Endometrium (tissue), 2 donors: Measurements from ENCODE around the gene RFX2.
"Not testable (repeated sequence)": the region's sequence is repeated elsewhere in the genome, so short reads cannot be mapped to it uniquely, and the experiment has no call there.

ENCODE experiments used
- FAIRE-seq: peaks from 2 replicates; lab custom pipeline; 2012; peaks lifted over from hg19 to GRCh38; lab: Jason Lieb, UNC
- donor health status: control.
- donor health status: control.

RFX2 gene

GRCh38 chr19:6038634-6039405 is 71.5 kb downstream of the RFX2 start:
- FAIRE-seq: no peak

- no peak for FAIRE-seq
These were observed 75.3 kb downstream of the RFX2 start for GRCh38 chr19:6035026-6035425.

- FAIRE-seq: no peak
These were observed 75.8 kb downstream of the RFX2 start for GRCh38 chr19:6034512-6034911.

DNA sequence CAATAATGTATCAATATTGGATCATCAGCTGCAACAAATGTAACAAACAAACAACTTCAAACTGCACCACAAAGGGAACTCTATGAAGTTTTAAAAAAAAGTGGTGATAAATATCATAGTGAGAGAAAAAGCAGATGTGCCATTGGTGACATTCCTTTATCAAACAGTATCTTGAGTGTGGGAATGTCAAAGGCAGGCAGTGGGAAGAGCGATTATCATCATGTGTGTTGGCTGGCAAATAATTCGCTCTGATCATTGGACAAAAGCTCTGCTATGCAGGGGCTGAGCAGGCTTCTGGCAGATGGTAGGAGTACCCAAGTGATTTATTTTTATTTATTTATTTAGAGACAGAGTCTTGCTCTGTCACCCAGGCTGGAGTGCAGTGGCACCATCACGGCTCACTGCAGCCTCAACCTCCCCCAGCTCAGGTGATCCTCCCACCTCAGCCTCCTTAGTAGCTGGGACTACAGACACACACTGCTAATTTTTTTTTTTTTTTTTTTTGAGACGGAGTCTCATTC is 76.5 kb downstream of the RFX2 start:
- FAIRE-seq: no peak

DNA sequence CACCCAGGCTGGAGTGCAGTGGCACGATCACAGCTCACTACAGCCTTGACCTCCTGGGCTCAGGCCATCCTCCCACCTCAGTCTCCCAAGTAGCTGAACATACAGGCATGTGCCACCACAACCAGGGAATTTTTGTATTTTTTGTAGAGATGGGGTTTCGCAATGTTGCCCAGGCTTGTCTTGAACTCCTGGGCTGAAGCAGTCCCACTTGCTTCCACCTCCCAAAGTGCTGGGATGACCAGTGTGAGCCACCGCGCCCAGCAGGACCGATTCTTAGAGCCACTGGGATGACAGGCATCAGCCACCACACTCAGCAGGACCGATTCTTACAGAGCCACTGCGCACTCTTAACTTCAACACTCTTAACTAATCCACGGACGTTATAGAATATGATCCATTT is 77.5 kb downstream of the RFX2 start:
- no peak for FAIRE-seq

- no peak for FAIRE-seq
These were observed 77.9 kb downstream of the RFX2 start for GRCh38 chr19:6032381-6032780.

DNA sequence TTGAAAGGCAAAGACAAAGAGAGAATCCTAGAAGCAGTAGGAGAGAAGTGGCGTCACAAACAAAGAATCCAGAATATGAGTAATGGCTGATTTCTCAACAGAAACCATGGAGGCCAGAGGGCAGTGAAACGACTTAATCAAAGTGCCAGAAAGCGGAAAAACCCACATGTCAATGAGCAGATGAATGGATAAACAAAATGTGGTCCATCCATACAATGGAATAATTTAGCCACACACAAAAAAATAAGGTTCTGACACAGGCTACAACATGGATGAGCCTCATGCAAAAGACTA is 80.1 kb downstream of the RFX2 start:
- no peak for FAIRE-seq

DNA sequence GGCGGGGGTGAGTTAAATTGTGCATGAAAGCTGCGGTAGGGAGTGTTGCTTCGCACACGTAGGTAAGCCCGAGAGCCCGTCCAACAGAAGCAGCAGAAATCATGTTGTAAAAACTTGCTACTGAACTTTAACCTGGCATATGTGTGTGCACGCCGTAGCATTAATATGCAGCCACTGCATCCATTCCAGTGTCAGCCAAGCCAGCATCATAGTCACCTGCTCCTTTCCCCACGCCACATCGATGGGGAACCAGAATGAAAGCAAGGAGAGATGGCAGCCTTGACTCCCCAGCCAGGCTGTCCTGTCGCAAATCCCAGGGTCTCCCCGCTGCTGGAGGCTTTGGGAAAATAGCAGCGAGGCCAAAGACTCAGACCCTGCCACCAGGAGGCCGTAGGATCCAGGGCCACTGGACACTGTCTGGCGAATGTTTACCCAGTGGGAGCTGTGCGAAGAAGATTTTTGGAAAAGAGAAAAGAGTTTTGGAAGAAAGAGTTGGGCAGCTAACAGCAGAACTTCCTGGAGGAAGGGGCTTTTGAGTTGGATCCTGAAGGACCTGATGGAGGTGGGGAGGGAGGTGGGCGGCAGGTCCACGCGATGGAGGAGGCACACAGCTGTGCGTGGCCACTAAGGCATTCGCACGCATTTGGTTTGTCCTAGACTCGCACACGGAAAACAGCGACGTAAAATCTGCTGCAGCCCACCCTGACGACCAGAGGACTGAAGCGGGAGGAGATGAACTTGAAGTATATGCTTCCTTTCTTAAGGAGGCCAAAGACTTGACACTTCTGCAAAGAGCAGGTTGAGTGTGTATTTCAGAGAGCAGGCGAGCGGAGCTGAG is 83.7 kb downstream of the RFX2 start:
- no peak for FAIRE-seq

DNA sequence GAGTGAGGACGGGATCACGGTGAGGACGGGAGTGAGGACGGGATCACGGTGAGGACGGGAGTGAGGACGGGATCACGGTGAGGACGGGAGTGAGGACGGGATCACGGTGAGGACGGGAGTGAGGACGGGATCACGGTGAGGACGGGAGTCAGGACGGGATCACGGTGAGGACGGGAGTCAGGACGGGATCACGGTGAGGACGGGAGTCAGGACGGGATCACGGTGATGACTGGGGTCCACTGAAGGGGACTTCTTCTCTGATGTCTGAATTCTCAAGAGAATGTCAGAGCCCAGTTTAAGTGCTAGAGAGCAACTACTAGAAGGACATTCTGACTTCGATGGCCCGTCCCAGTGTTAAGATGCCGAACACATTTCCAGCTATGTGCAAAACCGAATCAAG is 85.5 kb downstream of the RFX2 start:
- not testable (repeated sequence) for FAIRE-seq

DNA sequence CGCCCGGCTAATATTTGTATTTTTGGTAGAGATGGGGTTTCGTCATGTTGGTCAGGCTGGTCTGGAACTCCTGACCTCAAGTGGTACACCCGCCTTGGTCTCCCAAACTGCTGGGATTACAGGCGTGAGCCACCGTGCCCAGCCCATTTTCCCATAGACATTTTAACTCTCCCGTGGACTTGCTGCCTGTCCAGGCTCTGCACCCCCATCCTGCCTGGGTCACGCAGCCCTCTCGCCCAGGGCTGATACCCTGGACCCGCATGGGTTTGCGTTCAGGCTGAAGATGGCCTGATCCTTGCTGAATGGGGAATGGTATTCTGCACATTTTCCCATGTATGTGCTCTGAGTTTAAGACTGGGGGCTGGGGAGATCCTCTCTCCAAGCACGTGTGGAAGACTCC is 86.4 kb downstream of the RFX2 start:
- FAIRE-seq: no peak

- FAIRE-seq: no peak
These were observed 87.1 kb downstream of the RFX2 start for GRCh38 chr19:6023085-6023682.

GRCh38 chr19:6022570-6023064 is 87.7 kb downstream of the RFX2 start:
- no peak for FAIRE-seq

DNA sequence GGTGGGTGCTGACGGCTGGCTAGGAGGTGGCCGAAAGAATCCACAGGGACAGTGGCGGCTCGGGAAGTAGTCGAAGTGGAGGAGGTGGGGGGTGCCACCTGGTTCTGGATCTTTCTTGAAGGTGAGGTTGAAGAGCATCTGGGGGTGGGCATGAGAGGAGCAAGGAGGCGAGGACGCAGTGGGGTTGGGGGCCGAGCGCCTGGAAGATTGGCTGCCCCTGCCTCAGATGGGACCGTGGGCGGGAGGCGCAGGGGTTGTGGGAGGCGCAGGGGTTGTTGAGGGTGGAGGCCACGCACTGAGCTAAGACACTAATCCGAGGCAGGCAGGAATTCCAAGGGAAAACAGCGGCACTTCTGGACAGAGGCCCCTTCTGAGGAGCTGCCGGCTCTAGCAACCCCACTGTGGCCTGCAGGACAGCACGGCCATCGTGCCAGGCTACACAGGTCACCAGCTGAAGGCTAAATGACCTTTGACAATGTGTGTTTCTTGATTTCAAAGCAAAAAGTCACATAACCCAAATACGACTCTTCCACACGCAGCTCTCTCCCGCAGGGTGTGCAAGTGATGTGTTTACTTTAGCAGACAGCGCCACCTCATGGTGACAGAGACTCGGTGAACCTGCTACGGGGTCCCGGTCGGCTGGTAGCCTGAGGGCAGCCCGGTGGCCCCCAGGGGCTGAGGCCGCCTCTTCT is 88.3 kb downstream of the RFX2 start:
- FAIRE-seq: no peak

DNA sequence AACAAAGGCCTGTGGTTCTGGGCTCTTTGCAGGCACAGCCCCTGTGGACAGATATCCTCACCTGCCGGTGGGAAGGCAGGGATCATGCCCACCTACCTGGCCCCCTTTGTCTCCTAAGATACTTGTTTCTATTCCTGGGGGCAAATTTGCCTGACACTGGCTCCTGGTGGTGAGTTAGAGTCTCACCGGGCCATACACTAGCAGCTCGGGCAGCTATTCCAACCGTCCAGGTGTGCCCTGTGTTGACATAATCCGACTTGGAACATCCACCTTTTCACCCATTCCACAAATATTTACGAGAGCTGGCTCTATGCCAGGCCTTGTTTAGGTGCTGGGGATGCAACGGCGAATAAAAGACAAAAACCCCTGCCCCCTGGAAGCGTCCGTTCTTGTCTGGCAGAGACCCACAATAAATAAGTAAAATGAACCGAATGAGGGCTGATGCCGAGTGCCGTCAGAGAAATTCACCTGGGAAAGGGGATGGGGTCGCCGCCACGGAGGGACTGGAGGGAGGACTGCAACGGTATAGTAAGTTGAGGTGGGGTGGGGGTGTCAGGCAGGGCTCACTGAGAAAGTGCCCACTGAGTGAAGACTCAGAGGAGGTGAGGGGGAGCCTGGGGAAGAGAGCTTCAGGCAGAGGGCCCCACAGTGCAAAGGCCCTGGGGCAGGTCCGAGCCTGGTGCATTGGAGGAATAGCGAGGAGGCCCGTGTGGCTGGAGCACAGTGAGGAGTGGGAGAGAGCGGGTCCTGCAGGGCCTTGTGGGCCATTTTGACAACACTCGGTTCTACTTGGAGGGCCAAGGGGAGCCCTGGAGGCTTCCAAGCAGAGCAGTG is 89.1 kb downstream of the RFX2 start:
- FAIRE-seq: no peak

DNA sequence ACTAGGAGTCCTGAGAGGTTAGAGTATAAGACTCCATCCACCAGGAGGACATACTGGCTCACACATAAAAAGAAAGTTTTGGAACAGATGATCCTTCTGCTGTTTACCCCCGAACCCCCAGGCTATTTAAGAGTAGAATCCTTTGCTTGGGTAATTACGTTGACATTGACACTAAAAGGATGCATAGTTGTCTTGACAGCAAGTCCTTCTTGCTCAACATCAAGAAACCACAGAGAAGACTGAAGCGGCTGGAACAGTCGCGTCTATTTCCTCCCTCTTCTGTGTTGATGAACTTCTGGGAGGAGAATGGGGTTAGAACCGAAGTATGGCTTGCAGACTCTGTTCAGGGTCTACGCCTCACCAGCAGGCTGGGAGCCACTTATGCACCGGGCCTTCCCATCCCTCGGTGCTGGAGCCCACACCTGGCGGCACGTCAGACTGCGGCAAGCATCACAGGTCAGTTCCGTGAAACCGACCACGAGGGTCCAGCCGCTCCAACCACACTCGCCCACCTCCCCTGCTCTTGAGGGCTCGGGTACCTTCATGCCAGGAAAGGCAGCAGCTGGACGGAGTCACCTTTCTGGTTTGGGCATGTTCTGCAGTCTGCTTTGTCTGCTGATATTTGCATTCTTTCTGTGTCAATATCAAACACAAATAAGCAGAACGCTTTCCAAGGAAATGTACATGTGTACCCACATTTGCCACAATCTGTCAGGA is 90.0 kb downstream of the RFX2 start:
- no peak for FAIRE-seq

DNA sequence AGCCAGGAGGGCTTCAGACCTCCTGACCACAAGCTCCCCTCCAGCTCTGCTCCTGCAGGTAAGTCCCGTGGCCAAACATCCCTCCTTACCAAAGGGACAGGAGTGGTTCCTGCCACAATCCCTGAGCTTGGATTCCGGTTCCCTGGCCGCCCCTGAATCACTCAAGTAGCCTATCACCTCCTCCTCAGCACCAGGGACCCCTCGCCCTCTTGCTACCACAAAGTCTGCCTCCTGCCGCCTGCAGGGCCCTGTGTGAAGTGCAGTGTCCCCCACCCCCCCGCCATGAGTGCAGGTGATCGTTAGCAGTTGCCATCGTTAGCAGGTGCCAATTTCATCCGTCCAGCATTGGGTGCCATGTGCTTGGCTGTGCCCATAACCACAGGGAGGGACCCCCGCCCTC is 91.5 kb downstream of the RFX2 start:
- FAIRE-seq: no peak

DNA sequence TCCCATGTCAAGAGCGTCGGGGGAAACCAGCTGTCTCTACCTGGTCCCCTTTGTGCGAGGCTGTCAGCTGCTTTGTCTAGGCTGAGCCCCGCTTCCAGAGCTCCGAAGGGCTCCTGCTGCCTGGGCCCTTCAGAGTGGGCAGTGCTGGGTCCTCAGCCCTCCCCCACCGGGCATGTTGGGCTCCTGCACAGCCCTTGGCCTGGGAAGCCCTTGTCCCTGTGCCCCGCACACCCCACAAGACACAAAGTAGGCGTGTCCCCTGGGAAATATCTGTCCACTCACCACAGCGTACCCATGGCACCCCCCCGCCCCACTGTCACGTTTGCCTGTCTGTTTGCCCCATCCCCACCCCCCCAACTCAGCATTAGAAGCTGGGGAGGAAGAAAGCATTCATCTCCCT is 92.7 kb downstream of the RFX2 start:
- FAIRE-seq: no peak

DNA sequence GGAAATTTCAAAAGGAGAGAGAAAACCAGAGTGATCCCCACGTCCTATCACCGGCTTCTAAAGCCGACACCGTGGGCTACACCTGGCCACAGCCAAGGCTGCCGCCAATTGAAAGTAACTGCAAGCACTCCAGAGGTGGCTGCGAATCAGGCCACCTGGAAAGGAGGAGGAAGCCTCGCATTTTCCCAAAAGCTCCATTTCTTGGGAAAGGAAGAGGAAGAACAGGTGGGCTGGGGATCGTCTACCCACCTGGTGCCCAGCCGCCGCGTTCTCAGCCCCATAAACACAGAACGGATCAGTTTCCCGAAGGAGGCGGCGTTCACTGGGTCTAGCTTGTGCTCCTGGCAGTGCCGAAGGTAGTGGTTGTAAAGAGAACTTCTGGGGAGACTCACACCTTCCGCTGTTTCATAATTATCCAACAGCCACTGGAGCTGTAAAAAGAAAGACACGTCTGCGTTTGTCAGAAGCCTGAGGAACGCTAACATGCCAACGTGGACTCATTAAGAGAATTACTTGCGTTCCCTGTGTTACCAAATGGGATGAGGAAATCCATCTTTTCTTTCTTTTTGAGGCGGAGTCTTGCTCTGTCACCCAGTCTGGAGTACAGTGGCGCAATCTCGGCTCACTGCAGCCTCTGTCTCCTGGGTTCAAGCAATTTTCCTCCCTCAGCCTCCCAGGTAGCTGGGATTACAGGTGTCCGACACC is 94.3 kb downstream of the RFX2 start:
- FAIRE-seq: no peak

DNA sequence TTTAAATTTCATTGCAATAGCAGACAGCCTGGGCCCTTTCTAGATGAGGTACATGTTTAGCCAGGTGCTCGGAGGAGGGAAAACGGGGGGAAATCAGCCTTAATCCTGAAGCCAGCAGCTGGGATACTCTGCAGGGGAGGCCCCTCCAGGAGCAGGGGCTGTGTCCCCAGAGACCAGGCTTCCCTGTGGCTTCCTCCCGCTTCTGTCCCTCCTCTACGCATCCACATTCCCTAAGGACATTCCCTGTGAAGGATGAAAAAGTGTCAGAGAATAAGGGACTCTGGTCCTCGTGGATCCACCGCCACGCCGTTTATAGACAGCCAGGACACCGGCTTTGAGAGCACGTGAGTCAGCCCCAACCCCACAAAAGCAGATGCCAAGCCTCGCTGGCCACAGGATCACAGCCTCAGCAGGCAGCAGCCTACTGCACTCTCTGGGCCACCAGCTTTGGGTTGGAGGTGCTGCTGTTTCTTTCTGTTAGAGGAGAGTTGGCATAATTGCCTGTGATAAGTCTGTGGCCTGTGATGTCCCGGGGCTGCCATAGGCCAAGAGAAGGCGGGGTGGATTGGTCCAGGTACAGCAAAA is 95.7 kb downstream of the RFX2 start:
- FAIRE-seq: no peak
